HG02973 (cell line): ENCODE measurements around the gene NACC2.
"Not testable (repeated sequence)": the region's sequence is repeated elsewhere in the genome, so short reads cannot be mapped to it uniquely, and the experiment has no call there.

Experiments
- ATAC-seq: cut with Tn5 transposase; IDR thresholded peaks from one replicate; pipeline ENCODE4 v1.9.1; 2021; ENCODE audit warnings: moderate library complexity; ENCODE audit not compliant: unreplicated experiment

Gene NACC2

GRCh38 chr9:136047775-136048559, 47.1 kb downstream of the NACC2 start:
- no peak for ATAC-seq

- no peak for ATAC-seq
Observed at GRCh38 chr9:136047076-136047774, 47.9 kb downstream of the NACC2 start.

GRCh38 chr9:136046554-136046920, 48.6 kb downstream of the NACC2 start:
- ATAC-seq = no peak

GRCh38 chr9:136045595-136046553, 49.2 kb downstream of the NACC2 start:
- no peak for ATAC-seq

- ATAC-seq = no peak
Observed at GRCh38 chr9:136044971-136045594, 50.0 kb downstream of the NACC2 start.

- no peak for ATAC-seq
Observed at GRCh38 chr9:136044207-136044970, 50.7 kb downstream of the NACC2 start.

- ATAC-seq = no peak
Observed at GRCh38 chr9:136043441-136043991, 51.6 kb downstream of the NACC2 start.

- no peak for ATAC-seq
Observed at GRCh38 chr9:136042541-136042940, 52.5 kb downstream of the NACC2 start.

GRCh38 chr9:136040848-136041247, 54.2 kb downstream of the NACC2 start:
- ATAC-seq = not testable (repeated sequence)

GRCh38 chr9:136039488-136039887, 55.6 kb downstream of the NACC2 start:
- no peak for ATAC-seq

- no peak for ATAC-seq
Observed at GRCh38 chr9:136036848-136037247, 58.2 kb downstream of the NACC2 start.

- ATAC-seq = no peak
Observed at GRCh38 chr9:136036050-136036449, 59.0 kb downstream of the NACC2 start.

GRCh38 chr9:136031741-136032730, 63.1 kb downstream of the NACC2 start:
- ATAC-seq = no peak

- ATAC-seq = no peak
Observed at GRCh38 chr9:136031094-136031493, 64.0 kb downstream of the NACC2 start.

- ATAC-seq = no peak
Observed at GRCh38 chr9:136029556-136029955, 65.5 kb downstream of the NACC2 start.

- no peak for ATAC-seq
Observed at GRCh38 chr9:136028760-136029470, 66.2 kb downstream of the NACC2 start.

GRCh38 chr9:136026943-136027289, 68.2 kb downstream of the NACC2 start:
- not testable (repeated sequence) for ATAC-seq
